HFFc6 (cell line): ENCODE measurements around the gene PRDM11. TPM values are rescaled to one million over a fixed set of nuclear protein-coding genes. Genes with fewer than 3 reads are reported as not detected.

ENCODE experiments used
- DNase-seq: peaks from one replicate; pipeline ENCODE4 v3.0.0-alpha.2; 2018
- H3K27ac Mint-ChIP-seq: 2 replicates; pipeline ENCODE4 v1.8.0; 2020; ENCODE audit warnings: mild to moderate bottlenecking, mixed read lengths
- H3K27me3 Mint-ChIP-seq: 2 replicates; pipeline ENCODE4 v1.8.0; 2021; ENCODE audit warnings: mild to moderate bottlenecking, moderate library complexity, mixed read lengths; ENCODE audit not compliant: insufficient read depth
- H3K36me3 Mint-ChIP-seq: 2 replicates; pipeline ENCODE4 v1.8.0; 2021; ENCODE audit warnings: low read depth, mixed read lengths
- H3K4me1 Mint-ChIP-seq: 2 replicates; pipeline ENCODE4 v1.8.0; 2020; ENCODE audit warnings: low read depth, mixed read lengths
- H3K4me3 Mint-ChIP-seq: 2 replicates; pipeline ENCODE4 v1.8.0; 2020; ENCODE audit warnings: mild to moderate bottlenecking, moderate library complexity, mixed read lengths
- H3K9me3 Mint-ChIP-seq: 2 replicates; pipeline ENCODE4 v1.8.0; 2020; ENCODE audit warnings: mild to moderate bottlenecking, mixed read lengths
- CTCF ChIP-seq: fragments of 200-600 bp; sonication (generic); IDR thresholded peaks from 2 replicates; pipeline ENCODE4 v1.5.0; 2021; ENCODE audit warnings: antibody characterized with exemption, mild to moderate bottlenecking
- total RNA-seq, 6 experiments: library from RNA; stranded (reverse); fragmentation: NEBNext Ultra II Directional; extraction: Animal tissue kit (Norgen Biotek cat#: 25700); gene quantifications; 2 replicates in 1 of 6; 3 replicates in 5 of 6; pipeline ENCODE4 v1.2.3, GENCODE V29; 2021

Gene PRDM11
- total RNA-seq, 6 experiments from 2014 or later = 2.0 to 5.6 (median 2.7) TPM

- DNase-seq = no peak
- peaks cover 18% of the 10 kb centered on the region for H3K4me1 Mint-ChIP-seq
- peaks cover 16% of the 10 kb centered on the region for H3K27me3 Mint-ChIP-seq
- H3K9me3 Mint-ChIP-seq = no peaks in the 10 kb centered on the region
- peak overlapping the region; percentile 93 for H3K27ac Mint-ChIP-seq
- TF ChIP-seq CTCF = no peak
- H3K36me3 Mint-ChIP-seq = no peaks in the 10 kb centered on the region
- peak overlapping the region; percentile 88 for H3K4me3 Mint-ChIP-seq
Measured at GRCh38 chr11:45147891-45148675, 1.6 kb downstream of the PRDM11 start.

- TF ChIP-seq CTCF = no peak
- Mint-ChIP-seq H3K27me3 (peaks cover 14% of the 10 kb centered on the region), H3K4me1 (peaks cover 18% of the 10 kb centered on the region), H3K27ac (no peak overlapping the region), H3K36me3 (no peaks in the 10 kb centered on the region), H3K4me3 (no peak overlapping the region), H3K9me3 (no peaks in the 10 kb centered on the region)
- DNase-seq = no peak
Measured at GRCh38 chr11:45149483-45150056, 3.1 kb downstream of the PRDM11 start.

GRCh38 chr11:45150301-45150700 is 3.9 kb downstream of the PRDM11 start:
- no peak overlapping the region for H3K4me3 Mint-ChIP-seq
- no peaks in the 10 kb centered on the region for H3K36me3 Mint-ChIP-seq
- no peak for DNase-seq
- TF ChIP-seq CTCF = no peak
- peaks cover 18% of the 10 kb centered on the region for H3K4me1 Mint-ChIP-seq
- no peaks in the 10 kb centered on the region for H3K9me3 Mint-ChIP-seq
- no peak overlapping the region for H3K27ac Mint-ChIP-seq
- peaks cover 13% of the 10 kb centered on the region for H3K27me3 Mint-ChIP-seq

GRCh38 chr11:45150943-45151342 is 4.5 kb downstream of the PRDM11 start:
- Mint-ChIP-seq H3K9me3 (no peaks in the 10 kb centered on the region), H3K36me3 (no peaks in the 10 kb centered on the region), H3K4me3 (no peak overlapping the region), H3K27me3 (peaks cover 16% of the 10 kb centered on the region), H3K4me1 (peaks cover 12% of the 10 kb centered on the region), H3K27ac (no peak overlapping the region)
- DNase-seq = no peak
- TF ChIP-seq CTCF = no peak

- Mint-ChIP-seq H3K27me3 (peaks cover 16% of the 10 kb centered on the region), H3K9me3 (no peaks in the 10 kb centered on the region), H3K27ac (no peak overlapping the region), H3K36me3 (no peaks in the 10 kb centered on the region), H3K4me1 (peaks cover 7% of the 10 kb centered on the region), H3K4me3 (no peak overlapping the region)
- TF ChIP-seq CTCF = no peak
- no peak for DNase-seq
Measured at GRCh38 chr11:45151362-45151982, 5.0 kb downstream of the PRDM11 start.
